GM21528 (cell line): ENCODE measurements around the gene TMEM271.
"Not testable (repeated sequence)": the region's sequence is repeated elsewhere in the genome, so short reads cannot be mapped to it uniquely, and the experiment has no call there.

Source experiments
- ATAC-seq: cut with Tn5 transposase; IDR thresholded peaks from one replicate; pipeline ENCODE4 v1.9.1; 2021; ENCODE audit warnings: mild to moderate bottlenecking, moderate library complexity; ENCODE audit not compliant: unreplicated experiment, low FRiP score

Gene TMEM271

DNA sequence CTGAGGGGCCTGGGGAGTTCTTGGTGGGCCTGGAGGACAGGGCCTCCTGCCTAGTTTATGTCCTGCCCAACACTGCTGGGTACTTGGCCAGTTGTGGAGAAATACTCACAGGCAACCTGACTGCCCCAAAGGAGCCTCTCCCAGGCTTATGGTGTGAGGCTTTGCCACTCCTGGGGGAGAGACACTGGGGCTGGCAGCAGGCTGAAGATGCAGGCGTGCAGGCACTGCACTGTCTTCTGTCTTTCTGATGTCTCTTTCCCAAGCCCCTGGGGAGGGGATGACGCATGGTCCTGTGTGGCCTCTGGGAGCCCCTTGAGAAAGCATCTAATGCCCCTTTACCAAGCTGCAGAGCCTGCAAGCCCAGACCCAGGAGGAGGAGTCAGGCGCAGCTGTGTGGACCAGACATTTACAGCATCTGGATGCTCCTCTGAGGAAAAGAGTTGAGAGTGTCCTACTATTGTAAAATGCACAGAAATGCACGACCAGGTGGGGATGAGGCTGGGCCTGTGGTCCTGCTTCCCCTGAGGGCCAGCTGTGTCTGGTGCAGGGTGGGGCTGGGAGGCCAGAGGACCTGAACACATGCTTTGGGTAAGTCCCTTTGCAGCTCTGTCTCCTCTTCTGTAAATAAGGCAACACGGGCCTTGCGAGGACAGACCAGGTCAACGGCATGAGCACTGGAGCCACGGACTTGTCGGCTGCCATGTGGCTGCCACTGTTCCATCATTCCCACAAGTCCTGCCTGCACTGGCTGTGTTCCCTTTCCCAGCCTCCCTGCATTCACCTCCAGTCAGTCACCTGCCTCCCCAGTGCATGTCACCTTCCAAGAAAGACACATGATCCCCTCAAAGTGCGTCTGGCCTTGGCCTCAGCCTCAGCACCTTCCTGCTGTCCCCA lies 8.4 kb downstream of the TMEM271 start:
- ATAC-seq = no peak

DNA sequence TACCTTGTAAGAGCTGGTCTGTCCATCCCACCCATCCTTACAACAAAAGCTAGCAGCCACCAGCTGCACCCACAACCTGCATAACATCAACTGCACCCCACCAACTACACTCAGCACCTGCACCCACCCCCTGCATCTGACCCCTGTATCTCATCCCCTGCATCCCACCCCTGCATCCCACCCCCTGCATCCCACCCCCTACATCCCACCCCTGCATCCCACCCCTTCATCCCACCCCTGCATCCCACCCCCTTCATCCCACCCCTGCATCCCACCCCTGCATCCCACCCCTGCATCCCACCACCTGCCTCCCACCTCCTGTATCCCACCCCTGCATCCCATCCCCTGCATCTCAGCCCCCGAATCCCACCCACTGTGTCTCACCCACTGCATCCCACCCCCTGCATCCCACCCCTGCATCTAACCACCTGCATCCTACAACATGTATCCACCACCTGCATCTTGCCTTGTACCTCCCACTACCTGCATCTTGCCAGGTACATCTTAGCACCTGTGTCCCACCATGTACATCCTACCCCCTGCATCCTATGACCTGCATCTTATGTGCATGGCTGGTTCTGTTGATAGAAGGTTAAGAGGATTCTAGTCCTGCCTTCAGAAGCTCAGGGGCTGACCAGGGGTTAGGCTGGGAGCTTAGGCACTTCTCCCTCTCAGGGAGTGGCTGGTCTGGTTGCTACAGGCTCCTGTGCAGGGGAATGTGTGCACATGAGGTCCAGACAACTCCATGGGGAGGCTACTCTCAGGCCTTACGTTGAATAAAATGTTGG lies 9.4 kb downstream of the TMEM271 start:
- ATAC-seq = no peak

DNA sequence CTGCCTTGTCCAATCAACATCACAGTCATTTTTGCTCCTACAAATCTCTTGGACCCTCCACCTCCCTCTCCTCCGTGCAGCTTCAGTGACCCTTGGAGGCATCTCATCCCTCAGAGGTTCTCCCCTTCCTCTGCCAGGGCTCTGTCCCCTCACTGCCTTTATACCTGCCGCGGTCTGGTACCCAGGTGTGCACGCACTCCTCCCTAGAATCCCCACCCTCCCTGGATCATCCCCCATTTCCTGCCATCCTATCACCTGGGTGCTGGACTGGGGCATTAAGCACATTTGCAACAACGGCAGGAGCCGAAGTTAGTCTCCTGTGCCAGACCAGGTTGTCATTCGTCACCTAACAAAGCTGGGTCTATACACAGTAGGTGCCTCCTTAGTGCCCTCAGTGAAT lies 10.1 kb downstream of the TMEM271 start:
- ATAC-seq = no peak

DNA sequence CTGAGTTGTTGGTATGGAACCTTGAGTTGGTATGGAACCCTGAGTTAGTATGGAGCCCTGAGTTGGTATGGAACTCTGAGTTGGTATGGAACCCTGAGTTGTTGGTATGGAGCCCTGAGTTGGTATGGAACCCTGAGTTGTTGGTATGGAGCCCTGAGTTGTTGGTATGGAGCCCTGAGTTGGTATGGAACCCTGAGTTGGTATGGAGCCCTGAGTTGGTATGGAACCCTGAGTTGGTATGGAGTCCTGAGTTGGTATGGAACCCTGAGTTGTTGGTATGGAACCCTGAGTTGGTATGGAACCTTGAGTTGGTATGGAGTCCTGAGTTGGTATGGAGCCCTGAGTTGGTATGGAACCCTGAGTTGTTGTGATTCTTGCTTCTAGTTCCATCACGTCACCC lies 10.5 kb downstream of the TMEM271 start:
- ATAC-seq = not testable (repeated sequence)

DNA sequence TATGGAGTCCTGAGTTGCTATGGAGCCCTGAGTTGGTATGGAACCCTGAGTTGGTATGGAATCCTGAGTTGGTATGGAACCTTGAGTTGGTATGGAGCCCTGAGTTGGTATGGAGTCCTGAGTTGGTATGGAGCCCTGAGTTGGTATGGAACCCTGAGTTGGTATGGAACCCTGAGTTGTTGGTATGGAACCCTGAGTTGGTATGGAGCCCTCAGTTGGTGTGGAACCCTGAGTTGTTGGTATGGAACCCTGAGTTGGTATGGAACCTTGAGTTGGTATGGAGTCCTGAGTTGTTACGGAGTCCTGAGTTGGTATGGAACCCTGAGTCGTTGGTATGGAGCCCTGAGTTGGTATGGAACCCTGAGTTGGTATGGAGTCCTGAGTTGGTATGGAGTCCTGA lies 13.6 kb downstream of the TMEM271 start:
- ATAC-seq = not testable (repeated sequence)

DNA sequence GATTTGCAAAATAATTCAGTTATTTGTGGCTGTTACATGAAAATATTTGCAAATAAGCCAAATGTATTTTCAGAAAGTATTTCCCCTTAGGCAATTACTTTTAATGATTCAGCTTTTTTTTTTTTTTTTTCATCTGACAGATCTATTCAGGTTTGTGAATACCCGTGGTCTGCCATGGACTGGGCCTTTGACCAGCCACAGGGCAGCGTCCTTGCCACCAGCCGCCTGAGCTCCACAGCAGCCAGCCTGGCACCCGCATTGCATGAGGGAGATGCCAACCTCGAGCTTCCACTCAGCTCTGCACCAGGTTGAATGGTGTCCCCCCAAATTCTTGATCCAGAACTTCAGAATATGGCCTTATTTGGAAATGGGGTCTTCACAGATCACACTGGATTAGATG lies 14.7 kb downstream of the TMEM271 start:
- ATAC-seq = no peak

DNA sequence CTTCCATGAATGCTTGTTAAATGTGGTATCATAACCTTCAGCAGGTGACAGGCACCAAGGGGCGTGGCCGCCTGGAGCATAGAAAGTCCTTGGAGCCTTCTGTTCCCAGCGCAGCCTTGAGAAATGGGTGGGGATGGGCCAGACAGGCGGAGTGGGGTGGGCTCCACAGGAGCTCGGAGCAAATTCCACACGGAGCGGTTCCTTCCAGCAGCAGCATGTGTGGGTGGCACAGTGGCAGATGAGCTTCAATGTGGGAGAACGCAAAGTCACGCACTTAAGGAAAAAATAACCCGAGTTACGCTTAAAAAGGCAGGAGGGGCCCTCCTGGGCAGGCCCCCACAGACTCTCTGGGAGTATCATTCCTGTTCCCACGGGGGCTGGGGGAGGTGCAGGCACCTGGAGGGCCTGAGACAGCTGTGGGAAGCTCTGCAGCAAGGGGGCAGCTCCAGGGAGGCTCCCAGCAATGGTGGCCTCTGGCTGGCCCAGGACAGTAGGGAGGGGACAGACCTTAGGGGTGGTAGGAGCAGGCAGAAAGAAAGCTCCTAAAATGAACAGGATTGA lies 15.3 kb downstream of the TMEM271 start:
- ATAC-seq = no peak

DNA sequence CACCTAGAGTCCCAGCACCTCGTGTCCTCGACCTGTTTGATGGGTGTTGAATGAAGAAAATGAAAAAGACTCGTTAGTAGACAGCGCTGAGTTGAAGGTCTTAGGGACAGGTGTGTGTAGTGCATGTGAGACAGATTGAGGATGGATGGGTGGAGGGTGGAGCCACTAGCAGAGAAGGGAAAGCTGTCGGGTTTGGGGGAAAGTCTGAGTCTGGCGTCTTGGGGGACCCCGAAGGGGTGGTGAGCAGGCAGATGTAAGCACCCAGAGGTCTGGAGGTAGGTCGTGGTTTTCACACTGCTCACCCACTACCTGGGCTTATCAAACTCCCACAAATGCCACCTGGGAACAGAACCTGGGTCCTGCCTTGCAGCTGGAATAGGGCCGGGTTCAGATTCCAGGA lies 16.0 kb downstream of the TMEM271 start:
- no peak for ATAC-seq

DNA sequence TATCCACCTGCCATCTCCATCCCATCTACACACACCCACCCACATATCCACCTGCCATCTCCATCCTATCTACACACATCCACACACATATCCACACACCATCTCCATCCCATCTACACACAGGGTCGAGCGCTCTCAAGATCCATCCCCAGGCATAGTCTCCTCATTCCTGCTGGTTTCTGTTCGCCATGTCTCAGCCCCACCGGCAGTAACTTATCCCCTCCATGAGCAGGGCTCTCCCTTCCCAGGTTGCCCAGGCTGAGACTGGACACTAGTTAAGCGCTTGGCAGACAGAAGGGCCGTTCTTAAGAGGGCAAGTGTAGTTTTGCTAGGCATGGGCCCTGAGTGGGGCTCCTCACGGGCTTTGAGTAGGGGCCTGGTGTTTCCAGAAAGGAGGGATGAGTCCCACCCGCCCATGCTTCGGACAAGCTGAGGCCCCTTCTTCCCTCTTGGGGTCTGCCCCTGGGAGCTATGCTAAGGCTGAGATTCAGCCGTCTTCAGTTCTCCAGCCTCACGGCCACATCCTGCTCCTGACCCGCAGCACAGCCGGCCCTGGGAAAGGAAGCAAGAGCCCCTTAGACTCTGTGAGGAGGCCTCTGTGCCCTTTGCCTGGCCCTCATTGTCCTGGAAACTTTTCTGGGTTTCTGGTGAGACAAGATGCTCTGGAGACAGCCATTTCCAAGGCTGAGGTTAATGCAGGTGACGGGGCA lies 20.4 kb downstream of the TMEM271 start:
- no peak for ATAC-seq

DNA sequence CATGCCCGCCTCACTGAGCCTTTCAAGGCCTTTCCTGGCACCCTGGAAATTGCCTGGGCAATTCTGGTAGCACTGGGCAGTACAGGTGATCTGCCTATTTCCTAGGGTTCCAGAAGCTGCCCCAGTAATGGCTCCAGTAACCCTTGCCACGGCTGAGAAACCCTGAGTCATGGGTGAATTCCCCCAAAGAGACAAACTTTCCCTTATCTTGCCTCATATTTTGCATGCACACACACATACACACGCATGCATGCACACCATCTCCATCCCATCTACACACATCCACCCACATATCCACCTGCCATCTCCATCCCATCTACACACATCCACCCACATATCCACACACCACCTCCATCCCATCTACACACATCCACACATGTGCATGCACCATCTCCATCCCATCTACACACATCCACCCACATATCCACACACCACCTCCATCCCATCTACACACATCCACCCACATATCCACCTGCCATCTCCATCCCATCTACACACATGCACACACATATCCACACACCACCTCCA lies 21.2 kb downstream of the TMEM271 start:
- not testable (repeated sequence) for ATAC-seq

DNA sequence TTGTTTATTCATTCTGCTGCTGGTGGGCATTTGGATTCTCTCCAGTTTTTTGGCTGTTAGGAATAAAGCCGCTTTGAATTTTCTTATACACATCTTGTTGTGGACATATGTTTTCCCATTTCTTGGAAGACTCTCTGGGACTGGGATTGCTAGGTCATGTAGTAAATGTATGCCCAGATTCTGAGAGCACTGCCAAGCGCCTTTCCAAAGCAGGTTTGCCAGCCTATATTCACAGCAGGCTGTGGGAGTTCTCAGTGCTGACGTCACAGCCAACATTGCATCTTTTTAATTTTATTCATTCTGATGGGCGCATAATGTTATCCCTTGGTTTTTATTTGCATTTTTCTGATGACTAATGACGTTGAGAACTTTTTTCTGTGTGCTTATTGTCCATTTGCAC lies 24.1 kb downstream of the TMEM271 start:
- ATAC-seq = no peak

DNA sequence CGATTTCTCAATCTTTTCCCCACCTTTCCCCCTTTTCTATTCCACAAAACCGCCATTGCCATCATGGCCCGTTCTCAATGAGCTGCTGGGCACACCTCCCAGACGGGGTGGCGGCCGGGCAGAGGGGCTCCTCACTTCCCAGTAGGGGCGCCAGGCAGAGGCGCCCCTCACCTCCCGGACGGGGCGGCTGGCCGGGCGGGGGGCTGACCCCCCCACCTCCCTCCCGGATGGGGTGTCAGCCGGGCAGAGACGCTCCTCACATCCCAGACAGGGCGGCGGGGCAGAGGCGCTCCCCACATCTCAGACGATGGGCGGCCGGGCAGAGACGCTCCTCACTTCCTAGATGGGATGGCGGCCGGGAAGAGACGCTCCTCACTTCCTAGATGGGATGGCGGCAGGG lies 25.8 kb downstream of the TMEM271 start:
- not testable (repeated sequence) for ATAC-seq

DNA sequence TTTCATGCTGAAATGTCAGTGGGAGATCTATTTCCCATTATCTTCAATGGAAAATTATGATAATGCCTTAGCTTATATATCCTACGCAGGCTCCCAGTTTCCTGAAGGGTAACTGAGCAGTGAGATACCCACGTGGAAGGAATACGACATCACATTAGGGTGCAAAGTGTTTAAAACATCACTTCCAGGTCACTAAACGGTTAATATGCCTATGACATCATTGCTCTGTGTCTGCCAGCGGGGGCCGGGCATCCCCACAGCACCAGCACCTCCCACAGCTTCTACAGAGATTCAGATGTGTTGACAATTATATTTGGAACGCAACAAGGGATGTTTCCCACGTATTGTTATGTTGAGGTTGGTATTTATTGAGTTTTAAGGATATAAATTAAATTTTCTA lies 27.1 kb downstream of the TMEM271 start:
- no peak for ATAC-seq

DNA sequence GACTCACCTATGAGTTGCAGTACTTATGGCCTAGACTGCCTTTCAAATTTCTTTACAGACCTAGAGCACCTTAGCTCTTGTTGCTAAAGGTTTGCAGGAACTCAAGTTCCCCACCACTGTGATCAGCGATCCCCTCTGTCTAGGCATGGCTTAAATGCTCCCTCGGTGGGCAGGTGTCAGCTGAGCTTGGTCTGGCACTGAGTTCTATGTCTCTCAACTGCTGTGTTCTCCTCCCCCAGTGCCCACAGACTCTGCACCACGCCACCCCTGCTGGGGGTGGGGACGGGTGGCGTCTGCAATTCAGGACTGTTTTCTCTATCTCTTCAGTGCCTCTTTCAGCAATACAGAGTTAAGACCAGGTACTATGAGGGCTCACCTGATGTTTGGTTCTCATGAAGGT lies 30.5 kb downstream of the TMEM271 start:
- no peak for ATAC-seq

DNA sequence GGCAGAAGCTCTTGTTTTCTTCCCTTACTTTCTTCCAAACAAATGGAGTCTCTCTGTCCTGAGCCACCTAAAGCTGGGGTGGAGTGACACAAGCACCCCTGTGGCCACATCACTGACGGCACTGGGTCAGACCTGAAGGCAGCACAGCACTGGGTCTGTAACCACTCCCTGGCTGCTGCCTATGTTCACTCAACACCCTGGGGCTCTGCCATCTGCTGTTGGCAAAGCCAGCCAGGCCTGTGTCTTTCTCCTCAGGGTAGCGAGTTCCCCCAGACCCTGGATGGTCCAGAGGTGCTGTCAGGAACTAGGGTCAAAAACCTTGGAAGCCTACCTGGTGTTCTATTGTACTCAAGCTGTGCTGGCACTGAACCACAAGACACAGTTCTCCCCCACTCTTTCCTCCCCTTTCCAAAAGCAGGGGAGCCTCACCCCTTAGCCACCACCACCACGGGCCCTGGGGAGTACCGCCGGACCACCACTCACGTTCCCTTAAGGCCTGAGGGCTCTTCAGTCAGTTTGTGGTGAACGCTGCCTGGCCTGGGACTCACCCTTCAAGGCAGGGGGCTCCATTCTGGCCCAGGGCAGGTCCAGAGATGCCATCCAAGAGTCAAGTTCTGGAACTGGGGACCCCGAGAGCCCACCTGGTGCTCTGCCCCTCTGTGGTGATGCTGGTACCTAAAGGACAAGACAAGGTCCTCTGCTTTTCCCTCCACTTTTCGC lies 31.5 kb downstream of the TMEM271 start:
- no peak for ATAC-seq

DNA sequence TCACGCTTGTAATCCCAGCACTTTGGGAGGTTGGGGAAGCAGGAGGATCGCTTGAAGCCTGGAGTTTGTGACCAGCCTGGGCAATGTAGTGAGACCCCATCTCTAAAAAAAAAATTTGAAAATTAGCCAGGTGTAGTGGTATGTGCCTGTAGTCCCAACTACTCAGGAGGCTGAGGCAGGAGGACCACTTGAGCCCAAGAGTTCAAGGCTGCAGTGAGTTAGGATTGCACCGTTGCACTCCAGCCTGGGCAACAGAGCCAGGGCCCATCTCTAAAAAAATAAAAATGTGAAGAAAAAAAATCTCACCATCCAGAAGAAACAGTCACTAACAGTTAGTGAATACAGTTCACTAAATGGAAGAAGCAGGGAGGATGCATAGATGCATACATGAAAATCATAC lies 34.8 kb downstream of the TMEM271 start:
- no peak for ATAC-seq

DNA sequence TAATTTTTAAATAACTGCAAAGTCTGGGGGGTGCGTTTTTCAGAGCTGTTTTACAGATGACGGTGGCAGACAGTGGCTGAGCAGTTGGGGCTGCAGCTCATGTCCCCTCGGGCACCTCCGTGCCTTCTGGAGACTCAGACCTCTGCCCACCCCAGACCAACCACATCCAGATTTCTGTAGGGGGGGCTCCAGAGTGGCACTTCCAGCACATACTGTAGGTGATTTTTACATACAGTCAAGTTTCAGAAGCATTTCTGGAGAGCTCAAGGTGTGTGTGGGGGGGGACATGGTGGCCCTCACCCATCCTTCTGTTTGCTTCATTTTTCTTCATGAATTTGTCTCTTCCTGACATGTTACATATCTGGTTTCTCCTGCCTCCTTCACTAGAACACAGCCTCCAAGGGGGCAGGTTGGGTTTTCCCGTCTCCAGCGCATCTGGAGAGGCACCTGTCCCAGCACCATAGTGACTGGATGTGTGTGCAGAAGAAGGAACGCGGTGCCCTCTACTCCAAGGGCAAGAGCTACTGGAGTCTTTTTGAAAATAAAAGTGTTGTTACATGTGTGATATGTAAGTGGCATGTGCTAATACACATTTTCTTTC lies 37.5 kb downstream of the TMEM271 start:
- no peak for ATAC-seq

DNA sequence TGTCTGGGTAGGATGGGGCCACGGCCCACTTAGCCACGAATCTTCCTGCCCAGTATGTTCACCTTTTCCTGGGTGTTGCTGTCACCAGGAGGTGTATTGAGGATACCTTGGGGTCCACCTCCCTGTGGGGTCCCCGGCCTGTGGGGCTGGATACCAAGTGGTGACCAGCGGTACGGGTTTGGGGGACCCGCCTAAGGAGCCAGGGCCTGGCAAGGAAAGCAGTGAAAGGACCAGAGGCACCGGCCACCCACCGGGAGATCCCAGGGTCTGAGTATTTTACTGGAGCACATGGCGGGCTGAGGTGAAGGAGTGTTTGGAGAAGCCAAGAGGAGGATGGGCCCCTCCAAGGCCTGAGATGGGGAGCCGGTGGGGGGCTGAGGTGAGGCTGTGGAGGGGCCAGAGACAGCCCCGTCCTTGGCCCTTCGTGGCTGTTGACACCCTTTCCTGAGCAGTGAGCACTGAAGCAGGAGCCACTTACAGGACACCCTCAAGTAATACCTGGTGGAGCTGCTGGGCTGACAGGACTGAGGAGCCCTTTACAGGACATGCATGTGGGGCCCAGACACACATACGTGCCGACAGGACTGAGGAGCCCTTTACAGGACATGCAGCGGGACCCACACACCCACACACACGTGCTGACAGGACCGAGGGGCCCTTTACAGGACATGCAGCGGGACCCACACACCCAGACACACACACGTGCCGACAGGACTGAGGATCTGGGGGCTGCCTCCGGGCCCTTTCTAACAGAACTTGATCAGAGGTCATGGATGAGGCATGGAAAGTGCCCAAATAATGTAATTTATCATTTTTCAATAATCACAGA lies 38.4 kb downstream of the TMEM271 start:
- ATAC-seq = no peak
